ENCODE data around the gene PLD1.

GRCh38 chr3:171836855-171837254 is 26.6 kb upstream of the PLD1 start:
- TF ChIP-seq CTCF (IDR thresholded peaks at IDR 0.05), result no peak
- TF ChIP-seq POLR2A (IDR thresholded peaks at IDR 0.05), result no peak
- no peak for TF ChIP-seq POLR2AphosphoS5 (IDR thresholded peaks at IDR 0.05)
- no peak for TF ChIP-seq EP300 (IDR thresholded peaks at IDR 0.05; ENCODE audit: low read depth)

Measured in transverse colon (tissue), 4 donors.